Measurements from ENCODE around the gene CASP4. TPM values are rescaled to one million over a fixed set of nuclear protein-coding genes. Genes with fewer than 3 reads are reported as not detected.

The CASP4 gene
- total RNA-seq, 2 donors from 2014 or later: 72.7 to 199 TPM

DNA sequence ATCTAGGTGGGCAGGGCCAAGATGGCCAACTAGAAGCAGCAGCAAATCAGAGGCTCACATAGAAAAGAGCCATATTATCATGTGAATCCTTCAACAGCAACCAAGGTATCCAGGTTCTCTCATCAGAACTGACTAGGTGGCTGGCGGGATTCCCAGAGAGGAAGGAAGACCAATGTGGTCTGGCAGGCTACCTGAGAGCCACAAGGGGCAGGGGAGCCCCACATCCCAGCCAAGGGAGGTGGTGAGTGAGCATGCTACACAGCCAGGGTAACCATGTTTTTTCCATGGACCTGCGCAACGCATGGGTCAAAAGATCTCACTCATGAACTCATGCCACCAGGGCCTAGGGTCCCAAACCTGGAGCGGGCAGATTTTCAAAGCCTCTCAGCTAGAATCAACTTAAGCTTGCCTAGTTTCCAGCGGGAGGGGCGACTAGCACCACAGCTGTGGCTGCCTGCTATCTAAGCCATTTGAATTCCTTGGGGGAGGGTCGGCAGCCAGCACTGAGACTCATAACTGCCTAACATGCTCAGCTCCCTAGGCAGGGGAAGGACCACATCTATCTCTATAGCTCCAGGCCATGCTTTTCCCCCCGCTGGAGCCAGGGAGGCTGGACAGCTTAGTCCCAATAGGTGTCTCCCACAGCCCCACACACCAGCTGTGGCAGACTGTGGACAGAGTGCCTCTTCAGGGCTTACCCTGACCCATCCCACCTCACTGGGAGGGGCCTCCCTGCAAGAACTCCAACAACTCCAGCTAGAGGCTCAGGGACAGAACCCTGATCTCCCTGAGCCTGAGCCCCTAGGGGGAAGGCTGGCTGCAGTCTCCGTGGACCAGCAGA, 41.4 kb downstream of the CASP4 start:
- Histone ChIP-seq H3K27me3 (replicated peaks; ENCODE audit: insufficient read depth) (no peaks in the 10 kb centered on the region), H3K4me3 (no peak overlapping the region), H3K9me3 (peaks cover 3% of the 10 kb centered on the region), H3K36me3 (no peaks in the 10 kb centered on the region), H3K27ac (no peak overlapping the region), H3K4me1 (ENCODE audit: control insufficient read depth in 1 of 2, low read depth in 2 of 2) (no peaks in the 10 kb centered on the region)
- TF ChIP-seq, protein P1, sequence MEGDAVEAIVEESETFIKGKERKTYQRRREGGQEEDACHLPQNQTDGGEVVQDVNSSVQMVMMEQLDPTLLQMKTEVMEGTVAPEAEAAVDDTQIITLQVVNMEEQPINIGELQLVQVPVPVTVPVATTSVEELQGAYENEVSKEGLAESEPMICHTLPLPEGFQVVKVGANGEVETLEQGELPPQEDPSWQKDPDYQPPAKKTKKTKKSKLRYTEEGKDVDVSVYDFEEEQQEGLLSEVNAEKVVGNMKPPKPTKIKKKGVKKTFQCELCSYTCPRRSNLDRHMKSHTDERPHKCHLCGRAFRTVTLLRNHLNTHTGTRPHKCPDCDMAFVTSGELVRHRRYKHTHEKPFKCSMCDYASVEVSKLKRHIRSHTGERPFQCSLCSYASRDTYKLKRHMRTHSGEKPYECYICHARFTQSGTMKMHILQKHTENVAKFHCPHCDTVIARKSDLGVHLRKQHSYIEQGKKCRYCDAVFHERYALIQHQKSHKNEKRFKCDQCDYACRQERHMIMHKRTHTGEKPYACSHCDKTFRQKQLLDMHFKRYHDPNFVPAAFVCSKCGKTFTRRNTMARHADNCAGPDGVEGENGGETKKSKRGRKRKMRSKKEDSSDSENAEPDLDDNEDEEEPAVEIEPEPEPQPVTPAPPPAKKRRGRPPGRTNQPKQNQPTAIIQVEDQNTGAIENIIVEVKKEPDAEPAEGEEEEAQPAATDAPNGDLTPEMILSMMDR (IDR thresholded peaks at IDR 0.05): no peak
- ATAC-seq (ENCODE audit: insufficient number of reproducible peaks, low FRiP score, low read depth): no peak
- no peak for DNase-seq (ENCODE audit: low spot score)

DNA sequence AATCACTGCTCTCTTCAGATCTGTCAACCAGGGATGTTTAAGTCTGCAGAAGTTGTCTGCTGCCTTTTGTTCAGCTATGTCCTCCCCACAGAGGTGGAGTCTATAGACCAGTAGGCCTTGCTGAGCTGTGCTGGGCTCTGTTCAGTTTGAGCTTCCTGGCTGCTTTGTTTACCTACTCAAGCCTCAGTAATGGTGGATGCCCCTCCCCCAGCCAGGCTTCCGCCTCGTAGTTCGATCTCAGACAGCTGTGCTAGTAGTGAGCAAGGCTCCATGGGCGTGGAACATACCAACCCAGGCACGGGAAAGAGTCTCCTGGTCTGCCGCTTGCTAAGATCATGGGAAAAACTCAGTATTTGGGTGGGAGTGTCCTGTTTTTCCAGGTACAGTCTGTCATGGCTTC, 42.5 kb downstream of the CASP4 start:
- no peak overlapping the region for H3K27ac ChIP-seq
- no peaks in the 10 kb centered on the region for H3K4me1 ChIP-seq (ENCODE audit: control insufficient read depth in 1 of 2, low read depth in 2 of 2)
- no peaks in the 10 kb centered on the region for H3K27me3 ChIP-seq (replicated peaks; ENCODE audit: insufficient read depth)
- H3K4me3 ChIP-seq: no peak overlapping the region
- DNase-seq (ENCODE audit: low spot score) (no peak), ATAC-seq (ENCODE audit: insufficient number of reproducible peaks, low FRiP score, low read depth) (no peak)
- H3K36me3 ChIP-seq: no peaks in the 10 kb centered on the region
- H3K9me3 ChIP-seq: peaks cover 3% of the 10 kb centered on the region
- TF ChIP-seq, protein P1 (IDR thresholded peaks at IDR 0.05): no peak

DNA sequence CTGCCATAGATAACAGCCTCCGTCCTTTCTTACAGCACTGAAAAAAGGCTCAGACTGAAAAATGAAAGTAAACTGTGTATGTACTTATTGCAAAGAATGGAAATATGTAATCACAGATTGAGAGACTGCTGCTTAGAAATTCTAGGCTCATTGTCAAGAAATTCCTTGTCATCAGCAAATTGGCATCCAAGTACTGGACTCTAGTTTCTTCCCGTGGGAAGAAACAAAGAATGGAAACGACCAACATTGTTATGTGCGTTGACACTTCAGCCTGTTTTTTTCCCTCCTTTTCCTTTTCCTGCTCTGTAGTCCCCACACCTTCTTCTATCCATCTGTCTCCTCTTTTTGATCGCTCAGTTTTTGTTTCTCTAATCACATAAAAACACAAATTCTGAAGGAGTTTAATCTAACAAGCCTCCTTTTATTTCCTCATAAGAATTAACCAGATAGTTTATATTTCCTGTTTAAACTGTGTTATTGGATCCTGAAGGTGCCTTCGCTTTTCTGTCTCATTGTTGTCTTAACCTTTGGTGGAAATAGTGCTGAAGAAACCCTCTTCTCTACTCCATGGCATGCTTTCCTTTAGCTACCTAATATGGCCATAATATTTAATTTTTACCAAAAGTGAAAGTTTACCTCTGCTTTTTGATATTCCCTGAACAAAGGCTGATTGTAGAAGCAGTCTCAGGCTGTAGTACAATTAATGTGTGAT, 50.1 kb downstream of the CASP4 start:
- ATAC-seq (ENCODE audit: insufficient number of reproducible peaks, low FRiP score, low read depth) (peak; percentile 55), DNase-seq (ENCODE audit: low spot score) (no peak)
- Histone ChIP-seq H3K27ac (peak overlapping the region; percentile 53 to 68), H3K4me1 (ENCODE audit: control insufficient read depth in 1 of 2, low read depth in 2 of 2) (peaks cover 10 to 23% of the 10 kb centered on the region in 2 donors), H3K27me3 (replicated peaks; ENCODE audit: insufficient read depth) (no peaks in the 10 kb centered on the region), H3K36me3 (no peaks in the 10 kb centered on the region), H3K9me3 (no peaks in the 10 kb centered on the region), H3K4me3 (peak overlapping the region; percentile 86)
- TF ChIP-seq, protein P1 (IDR thresholded peaks at IDR 0.05): no peak

DNA sequence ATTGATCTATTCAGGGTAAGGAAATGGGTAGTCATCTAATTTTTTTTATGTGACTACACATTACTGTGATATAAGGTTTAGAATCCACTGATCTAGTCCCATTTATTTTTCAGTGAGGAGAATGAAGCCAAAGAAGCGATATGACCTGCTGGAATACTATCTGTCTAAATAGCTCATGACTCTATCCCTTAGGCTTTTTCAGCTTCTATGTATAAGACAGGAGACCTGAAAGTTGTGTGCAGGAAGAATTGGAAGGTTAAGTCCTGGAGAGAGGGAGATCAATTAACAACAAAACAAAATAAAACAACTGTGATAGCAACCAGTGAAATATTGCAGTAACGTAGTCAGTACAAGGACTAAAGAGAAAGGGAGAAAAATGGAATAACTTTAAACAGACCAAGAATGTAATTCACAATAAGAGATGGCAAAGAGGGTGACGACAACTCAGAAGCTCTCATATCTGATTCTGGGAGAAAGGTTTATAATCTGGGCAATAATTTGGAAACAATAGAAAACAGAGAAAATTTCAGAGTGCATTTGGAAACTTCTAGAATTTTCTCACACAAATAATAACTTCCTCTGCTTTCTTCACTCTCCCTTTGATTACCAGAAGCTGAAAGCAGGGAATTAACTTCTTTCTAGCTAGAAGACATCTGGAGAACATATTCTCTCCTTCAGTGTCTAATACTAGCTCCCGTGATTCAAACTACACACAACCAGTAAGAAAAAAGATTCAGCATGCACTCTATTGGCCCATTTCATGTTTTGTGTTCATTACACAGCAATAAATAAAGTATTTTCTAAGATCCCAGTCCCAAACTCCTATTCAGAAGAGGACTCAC, 50.9 kb downstream of the CASP4 start:
- H3K9me3 ChIP-seq: no peaks in the 10 kb centered on the region
- no peaks in the 10 kb centered on the region for H3K36me3 ChIP-seq
- peaks cover 10 to 23% of the 10 kb centered on the region in 2 donors for H3K4me1 ChIP-seq (ENCODE audit: control insufficient read depth in 1 of 2, low read depth in 2 of 2)
- ATAC-seq (ENCODE audit: insufficient number of reproducible peaks, low FRiP score, low read depth) (no peak), DNase-seq (ENCODE audit: low spot score) (no peak)
- peak overlapping the region; percentile 53 to 68 for H3K27ac ChIP-seq
- TF ChIP-seq, protein P1 (IDR thresholded peaks at IDR 0.05): no peak
- peak overlapping the region; percentile 86 for H3K4me3 ChIP-seq
- no peaks in the 10 kb centered on the region for H3K27me3 ChIP-seq (replicated peaks; ENCODE audit: insufficient read depth)

All from thoracic aorta (tissue), 2 donors.